BE2C (cell line): Measurements from ENCODE around the gene NACC2.

Source experiments
- DNase-seq: peaks from one replicate; pipeline ENCODE4 v3.0.0-alpha.2; 2020
- H3K27me3 ChIP-seq: fragments of 250-450 bp; sonication (Bioruptor Pico); 2 replicates; pipeline ENCODE4 v1.5.1; 2020; ENCODE audit warnings: mild to moderate bottlenecking
- H3K36me3 ChIP-seq: fragments of 250-450 bp; sonication (Bioruptor Pico); 2 replicates; pipeline ENCODE4 v1.5.1; 2020; ENCODE audit warnings: mild to moderate bottlenecking
- H3K4me1 ChIP-seq: fragments of 250-450 bp; sonication (Bioruptor Pico); 2 replicates; pipeline ENCODE4 v1.5.1; 2020
- H3K4me3 ChIP-seq: 2 replicates; pipeline ENCODE4 v1.5.1; 2011; ENCODE audit warnings: low read depth, low read length
- H3K9me3 ChIP-seq: fragments of 250-450 bp; sonication (Bioruptor Pico); 2 replicates; pipeline ENCODE4 v1.5.1; 2020
- TF ChIP-seq, protein P1 (sequence below): IDR thresholded peaks from 2 replicates; pipeline ENCODE4 v1.5.1; 2012; ENCODE audit warnings: mild to moderate bottlenecking, low read depth, low read length

The NACC2 gene

DNA sequence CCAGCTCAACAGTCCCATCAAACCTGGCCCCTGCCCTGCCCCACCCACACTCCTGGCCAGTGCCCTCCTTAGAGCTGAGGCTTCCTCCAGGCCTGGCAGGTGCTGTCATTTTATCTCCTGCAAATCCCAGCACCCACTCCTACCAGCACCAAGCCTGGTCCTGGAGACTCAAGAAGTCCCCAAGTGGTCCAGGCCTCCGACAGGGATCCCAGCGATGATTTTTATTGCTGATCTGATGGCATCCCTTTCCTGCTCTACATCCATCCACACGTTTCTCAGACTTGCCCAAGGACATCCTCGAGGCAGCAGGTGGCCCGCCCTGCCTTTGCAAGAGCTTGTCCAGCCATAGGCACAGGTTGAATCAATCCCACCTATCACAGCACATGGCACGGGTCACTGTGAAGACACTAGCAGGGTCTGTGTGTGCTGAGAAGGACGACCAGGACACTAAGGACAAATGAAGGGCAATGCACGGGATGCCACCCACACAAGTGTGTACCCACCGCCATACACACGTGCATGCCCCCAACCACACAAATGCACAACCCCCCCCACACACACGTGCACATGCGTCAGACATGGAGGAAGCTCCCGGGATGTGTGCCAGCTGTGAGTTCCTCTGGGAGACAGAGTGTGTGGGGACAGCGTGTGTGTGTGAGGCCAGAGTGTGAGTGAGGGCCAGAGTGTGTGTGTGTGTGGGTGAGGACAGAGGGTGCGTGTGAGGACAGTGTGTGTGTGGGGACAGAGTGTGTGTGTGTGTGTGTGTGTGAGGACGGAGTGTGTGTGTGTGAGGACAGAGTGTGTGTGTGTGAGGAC is 71.5 kb downstream of the NACC2 start:
- Histone ChIP-seq H3K4me3 (no peak overlapping the region), H3K27me3 (no peaks in the 10 kb centered on the region), H3K4me1 (no peaks in the 10 kb centered on the region), H3K36me3 (no peaks in the 10 kb centered on the region), H3K9me3 (no peaks in the 10 kb centered on the region)
- TF ChIP-seq, protein P1, sequence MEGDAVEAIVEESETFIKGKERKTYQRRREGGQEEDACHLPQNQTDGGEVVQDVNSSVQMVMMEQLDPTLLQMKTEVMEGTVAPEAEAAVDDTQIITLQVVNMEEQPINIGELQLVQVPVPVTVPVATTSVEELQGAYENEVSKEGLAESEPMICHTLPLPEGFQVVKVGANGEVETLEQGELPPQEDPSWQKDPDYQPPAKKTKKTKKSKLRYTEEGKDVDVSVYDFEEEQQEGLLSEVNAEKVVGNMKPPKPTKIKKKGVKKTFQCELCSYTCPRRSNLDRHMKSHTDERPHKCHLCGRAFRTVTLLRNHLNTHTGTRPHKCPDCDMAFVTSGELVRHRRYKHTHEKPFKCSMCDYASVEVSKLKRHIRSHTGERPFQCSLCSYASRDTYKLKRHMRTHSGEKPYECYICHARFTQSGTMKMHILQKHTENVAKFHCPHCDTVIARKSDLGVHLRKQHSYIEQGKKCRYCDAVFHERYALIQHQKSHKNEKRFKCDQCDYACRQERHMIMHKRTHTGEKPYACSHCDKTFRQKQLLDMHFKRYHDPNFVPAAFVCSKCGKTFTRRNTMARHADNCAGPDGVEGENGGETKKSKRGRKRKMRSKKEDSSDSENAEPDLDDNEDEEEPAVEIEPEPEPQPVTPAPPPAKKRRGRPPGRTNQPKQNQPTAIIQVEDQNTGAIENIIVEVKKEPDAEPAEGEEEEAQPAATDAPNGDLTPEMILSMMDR: no peak
- peak; percentile 37 for DNase-seq

DNA sequence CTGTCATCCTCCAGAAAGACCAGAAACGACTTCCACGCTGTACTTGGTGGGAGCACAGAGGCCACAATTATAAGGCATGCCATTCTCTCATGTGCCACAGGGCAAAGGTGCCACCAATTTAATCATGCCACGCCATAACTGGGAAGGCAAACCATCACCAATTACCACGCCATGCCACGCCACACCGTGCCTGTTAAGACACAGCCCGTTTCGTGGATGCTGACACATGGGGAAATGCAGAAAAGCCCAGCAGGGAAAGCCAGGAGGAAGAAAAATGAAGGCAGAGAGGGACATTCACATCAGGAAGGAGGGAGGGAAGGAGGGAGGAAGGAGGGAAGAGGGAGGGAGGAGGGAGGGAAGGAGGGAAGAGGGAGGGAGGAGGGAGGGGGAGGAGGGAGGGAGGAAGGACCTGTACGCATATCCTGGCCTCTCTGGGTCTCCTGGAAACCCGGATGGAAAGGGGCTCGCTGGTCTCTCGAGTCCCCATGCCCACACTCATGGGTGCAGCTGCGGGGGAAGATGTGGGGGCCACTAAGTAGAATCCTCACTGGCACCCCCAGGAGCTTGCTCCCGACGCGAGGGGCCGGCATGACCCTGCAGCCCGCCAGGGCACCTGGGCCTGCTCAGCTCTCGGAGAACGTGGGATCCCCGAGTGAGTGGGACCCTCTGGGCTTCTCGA is 72.2 kb downstream of the NACC2 start:
- no peaks in the 10 kb centered on the region for H3K4me1 ChIP-seq
- DNase-seq: peak; percentile 4
- H3K4me3 ChIP-seq: no peak overlapping the region
- H3K9me3 ChIP-seq: no peaks in the 10 kb centered on the region
- TF ChIP-seq, protein P1: no peak
- H3K27me3 ChIP-seq: no peaks in the 10 kb centered on the region
- H3K36me3 ChIP-seq: no peaks in the 10 kb centered on the region

DNA sequence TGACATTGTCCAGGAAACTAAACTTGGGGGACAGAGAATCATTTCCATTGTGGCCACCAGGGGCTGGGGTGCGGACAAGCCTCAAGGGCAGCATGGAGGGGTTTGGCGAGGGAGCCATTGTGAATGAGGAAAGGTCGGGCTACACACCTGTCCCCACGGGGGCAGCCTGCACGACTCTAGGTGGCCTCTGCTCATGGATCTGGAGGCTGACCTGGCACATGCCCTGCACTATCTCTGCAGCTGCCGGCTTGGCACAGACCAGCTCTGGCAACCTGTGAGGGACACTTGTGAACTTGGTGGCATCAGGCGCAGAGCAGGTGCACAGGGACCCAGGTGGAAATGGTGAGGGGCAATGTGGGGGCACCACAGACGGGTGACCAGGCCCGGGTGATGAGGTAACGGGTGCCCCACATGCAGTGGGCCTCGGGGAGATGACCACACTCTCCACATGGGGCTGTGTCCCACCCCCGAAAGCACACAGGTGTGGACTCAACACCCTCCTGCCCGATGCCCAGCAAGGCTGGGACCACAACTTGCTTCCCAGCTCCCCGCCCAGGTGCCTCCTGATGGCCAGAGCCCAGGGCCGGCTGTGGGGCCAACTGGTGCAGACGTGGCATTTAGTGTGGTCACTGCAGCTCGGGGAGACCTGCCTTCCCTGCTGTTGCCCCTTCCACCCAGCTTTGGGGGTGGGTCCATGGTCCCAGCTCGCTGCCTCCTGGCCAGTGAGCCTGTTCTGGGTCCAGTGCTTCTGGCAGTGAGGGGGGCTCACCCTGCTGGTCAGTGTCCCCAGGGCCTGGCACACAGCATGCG is 73.0 kb downstream of the NACC2 start:
- H3K36me3 ChIP-seq: no peaks in the 10 kb centered on the region
- TF ChIP-seq, protein P1: peak; percentile 19; the same call in 1 of the 2 replicates
- no peaks in the 10 kb centered on the region for H3K4me1 ChIP-seq
- H3K9me3 ChIP-seq: no peaks in the 10 kb centered on the region
- DNase-seq: peak; percentile 7
- no peak overlapping the region for H3K4me3 ChIP-seq
- no peaks in the 10 kb centered on the region for H3K27me3 ChIP-seq

DNA sequence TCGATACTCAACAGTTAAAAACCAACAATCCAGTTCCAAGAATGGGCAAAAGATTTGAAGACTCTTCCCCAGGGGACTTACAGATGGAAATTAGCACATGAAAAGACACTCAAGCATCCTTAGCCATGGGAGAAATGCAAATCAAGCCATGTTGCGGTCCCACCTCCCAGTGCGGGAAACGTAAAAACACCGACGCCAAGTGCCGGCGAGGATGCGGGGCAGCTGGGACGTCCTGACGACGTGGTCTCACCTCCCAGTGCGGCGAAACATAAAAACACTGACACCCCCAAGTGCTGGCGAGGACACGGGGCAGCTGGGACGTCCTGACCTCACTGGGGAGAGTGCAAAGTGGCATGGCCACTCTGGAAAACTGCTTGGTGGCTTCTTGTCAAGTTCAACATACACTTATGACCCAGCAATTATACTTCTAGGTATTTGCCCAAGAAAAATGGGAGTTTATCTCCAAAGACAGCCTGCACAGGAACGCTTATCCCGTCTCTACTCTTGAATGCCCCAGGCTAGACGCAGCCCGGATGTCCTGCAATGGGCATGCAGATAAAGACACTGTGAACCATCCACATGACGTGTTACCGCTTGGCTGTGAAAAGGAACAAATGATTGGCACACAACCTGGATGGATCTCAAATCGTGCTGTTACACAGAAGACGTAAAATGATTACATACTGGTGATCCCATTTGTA is 73.8 kb downstream of the NACC2 start:
- Histone ChIP-seq H3K9me3 (no peaks in the 10 kb centered on the region), H3K36me3 (no peaks in the 10 kb centered on the region), H3K4me3 (no peak overlapping the region), H3K4me1 (no peaks in the 10 kb centered on the region), H3K27me3 (no peaks in the 10 kb centered on the region)
- TF ChIP-seq, protein P1: no peak
- peak; percentile 7 for DNase-seq

DNA sequence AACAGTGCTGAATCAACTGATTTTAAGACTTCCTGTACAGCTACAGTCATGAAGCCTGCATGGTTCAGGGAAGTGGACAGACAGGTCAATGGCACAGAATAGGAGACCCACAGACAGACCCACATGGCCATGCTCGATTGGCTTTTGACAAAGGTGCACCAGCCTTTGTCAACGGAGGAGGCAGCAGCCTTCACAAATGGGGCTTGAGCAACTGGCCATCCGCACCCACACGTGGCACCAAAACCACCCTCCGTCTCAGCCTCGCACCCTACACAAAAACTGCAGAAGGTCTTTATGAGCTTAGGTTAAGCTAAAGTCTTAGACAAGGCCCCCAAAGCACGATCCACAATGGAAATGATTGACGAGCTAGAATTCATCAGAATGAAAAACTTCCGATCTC is 74.4 kb downstream of the NACC2 start:
- no peaks in the 10 kb centered on the region for H3K27me3 ChIP-seq
- TF ChIP-seq, protein P1: no peak
- H3K36me3 ChIP-seq: no peaks in the 10 kb centered on the region
- H3K9me3 ChIP-seq: no peaks in the 10 kb centered on the region
- no peak for DNase-seq
- no peaks in the 10 kb centered on the region for H3K4me1 ChIP-seq
- H3K4me3 ChIP-seq: no peak overlapping the region
